Activated CD8-positive, alpha-beta memory T cell treated with anti-CD3 and anti-CD28 coated beads for 1 hour (primary cell): ENCODE measurements around the gene EFCAB5.
"Not testable (repeated sequence)": the region's sequence is repeated elsewhere in the genome, so short reads cannot be mapped to it uniquely, and the experiment has no call there.

Experiments
- DNase-seq, 2 donors: peaks; one replicate each; pipeline ENCODE4 v3.0.0-alpha.2; 2020; ENCODE audit warnings: low read depth in 1 of 2; ENCODE audit errors: extremely low read depth in 1 of 2

The EFCAB5 gene

DNA sequence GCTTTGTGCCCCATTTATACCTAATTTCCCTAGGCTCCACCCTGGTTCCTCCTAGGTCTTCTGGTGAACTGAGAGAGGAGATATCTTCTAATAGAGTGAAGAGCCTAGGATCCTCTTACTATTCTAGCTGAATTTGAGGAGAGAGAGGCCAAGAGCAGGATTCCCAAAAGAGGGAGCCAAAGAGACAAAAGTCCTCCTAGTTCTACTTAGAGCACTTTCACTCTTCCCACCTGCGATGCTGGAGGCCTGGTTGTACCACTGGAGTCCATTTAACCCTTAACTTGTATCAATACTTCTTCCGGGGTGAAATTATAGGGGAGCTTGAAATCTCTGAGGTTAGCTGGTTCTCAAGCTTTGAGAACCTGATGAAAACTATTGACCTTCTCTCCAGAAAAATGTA is 8.1 kb upstream of the EFCAB5 start:
- DNase-seq, result no peak

DNA sequence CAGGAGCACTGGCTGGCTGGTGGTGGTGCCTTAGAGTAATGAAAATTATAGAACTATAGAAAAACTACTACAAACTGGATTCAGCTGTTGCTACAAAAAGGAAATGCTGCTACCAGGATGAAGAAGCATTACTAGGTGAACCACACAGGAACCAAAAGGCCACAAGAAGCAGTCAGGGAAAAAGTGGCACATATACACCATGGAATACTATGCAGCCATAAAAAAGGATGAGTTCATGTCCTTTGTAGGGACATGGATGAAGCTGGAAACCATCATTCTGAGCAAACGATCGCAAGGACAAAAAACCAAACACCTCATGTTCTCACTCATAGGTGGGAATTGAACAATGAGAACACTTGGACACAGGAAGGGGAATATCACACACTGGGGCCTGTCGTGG is 5.5 kb upstream of the EFCAB5 start:
- not testable (repeated sequence) for DNase-seq

DNA sequence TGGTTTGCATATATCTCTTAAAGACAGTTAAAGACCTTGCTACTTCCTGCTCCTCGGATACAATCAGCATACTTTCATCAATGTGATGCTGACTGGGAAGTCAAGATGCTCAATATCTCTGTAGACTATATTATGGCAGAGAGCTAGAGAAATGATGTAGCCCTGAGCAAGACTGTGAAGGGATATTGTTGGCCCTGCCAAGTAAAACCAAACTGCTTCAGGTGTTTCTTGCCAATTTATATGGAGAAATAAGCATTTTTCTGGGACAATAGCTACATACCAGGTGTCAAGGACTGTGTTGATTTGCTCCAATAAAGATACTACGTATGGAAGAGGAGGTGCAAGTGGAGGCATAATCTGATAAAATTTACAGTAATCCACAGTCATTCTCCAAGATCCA is 4.7 kb upstream of the EFCAB5 start:
- DNase-seq, result no peak

GRCh38 chr17:29945281-29945680 is 3.8 kb downstream of the EFCAB5 start:
- no peak for DNase-seq

DNA sequence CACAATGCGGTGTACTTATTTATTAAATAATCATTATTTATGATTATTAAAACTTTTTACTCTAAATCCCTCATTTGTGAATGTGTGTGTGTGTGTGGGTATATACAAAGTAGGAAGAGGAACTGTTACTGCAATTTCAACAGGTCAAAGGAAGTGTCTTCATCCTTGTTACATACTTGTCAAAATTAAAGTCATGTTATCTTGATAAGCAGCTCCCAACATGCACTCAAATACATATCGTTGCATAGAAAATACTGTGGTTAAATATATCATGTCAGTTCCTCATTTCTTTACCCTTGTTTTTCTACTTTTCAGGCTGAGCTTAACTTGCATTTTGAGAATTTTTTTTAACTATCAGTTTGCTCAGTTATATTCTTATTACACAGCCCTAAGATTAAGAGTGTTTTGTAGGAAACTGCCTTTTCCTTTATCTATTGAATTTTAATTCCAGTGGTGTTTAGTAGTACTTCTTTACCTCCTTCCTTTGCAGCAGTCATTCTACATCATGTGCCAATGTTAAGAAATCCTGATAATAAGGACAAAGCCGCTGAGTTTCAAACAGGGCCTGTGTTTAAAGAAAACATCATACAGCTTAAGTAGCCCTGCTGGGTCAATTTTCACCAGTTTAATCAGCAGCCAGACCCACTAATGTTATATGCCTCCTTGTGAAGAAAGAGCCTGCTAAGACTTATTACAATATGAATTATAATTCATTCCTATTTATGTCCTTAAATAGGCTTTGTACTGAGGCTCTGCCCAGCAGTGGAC is 7.2 kb downstream of the EFCAB5 start:
- no peak for DNase-seq

GRCh38 chr17:29949696-29950095 is 8.3 kb downstream of the EFCAB5 start:
- no peak for DNase-seq

- DNase-seq, result no peak
Observed at GRCh38 chr17:29954405-29954804, 13.0 kb downstream of the EFCAB5 start.

- DNase-seq, result no peak
Observed at GRCh38 chr17:29956225-29956624, 14.8 kb downstream of the EFCAB5 start.

GRCh38 chr17:29957488-29957887 is 16.1 kb downstream of the EFCAB5 start:
- DNase-seq, result not testable (repeated sequence)

DNA sequence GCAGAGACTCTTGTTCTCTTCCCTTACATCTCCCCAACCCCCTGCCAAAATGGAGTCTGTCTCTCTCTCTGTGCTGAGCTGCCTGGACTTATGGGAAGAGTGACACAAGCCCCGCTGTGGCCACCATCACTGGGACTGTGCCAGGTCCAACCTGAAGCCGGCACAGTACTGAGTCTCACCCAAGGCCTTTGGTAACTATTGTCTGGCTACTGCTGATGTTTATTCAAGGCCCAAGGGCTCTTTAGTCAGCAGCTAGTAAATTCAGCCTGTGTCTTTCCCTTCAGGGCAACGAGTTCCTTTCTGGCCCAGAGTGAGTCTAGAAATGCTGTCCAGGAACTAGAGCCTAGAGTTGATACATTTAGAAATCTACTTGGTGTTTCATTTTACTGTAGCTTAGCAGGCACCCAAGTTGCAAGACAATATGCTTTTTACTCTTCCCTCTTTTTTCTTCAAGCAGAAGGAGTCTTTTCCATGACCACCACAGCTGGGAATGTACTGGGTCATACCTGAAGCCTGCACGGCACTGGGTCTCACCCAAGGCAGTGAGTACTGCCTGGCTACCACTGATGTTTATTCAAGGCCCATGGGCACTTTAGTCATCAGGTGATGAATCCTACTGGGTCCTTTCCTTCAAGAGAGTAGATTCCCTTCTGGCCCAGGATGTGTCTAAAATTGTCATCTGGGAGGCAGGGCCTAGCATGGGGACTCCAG is 17.7 kb downstream of the EFCAB5 start:
- no peak for DNase-seq

DNA sequence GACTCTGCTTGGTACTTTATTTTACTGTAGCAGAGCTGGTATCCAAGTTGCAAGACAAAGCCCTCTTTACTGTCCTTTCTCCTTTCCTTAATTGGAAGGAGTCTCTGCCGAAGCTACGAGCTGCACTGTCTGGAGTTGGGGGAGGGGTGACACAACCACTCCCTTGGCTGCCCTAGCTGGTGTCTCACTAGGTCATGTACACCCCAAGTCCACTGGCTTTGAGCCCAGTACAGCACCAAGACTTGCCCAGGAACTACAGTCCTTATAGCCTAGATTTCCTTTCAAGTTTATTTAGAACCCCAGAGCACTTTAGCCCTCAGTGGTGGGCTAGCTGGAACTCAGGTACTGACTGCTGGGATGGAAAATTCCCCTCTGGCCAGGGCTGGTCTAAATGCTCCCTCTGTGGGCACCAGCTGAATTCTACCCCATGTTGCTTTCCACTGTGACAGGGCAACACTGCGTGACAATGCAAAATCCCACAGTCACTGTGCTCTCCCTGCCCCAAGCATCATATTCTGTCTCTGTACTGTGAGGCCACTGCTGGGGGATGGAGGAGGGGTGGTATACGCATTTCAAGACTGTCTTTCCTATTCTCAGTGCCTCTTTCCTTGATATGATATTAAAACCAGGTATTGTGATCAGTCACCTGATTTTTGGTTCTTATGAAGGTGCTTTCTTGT is 18.4 kb downstream of the EFCAB5 start:
- no peak for DNase-seq

DNA sequence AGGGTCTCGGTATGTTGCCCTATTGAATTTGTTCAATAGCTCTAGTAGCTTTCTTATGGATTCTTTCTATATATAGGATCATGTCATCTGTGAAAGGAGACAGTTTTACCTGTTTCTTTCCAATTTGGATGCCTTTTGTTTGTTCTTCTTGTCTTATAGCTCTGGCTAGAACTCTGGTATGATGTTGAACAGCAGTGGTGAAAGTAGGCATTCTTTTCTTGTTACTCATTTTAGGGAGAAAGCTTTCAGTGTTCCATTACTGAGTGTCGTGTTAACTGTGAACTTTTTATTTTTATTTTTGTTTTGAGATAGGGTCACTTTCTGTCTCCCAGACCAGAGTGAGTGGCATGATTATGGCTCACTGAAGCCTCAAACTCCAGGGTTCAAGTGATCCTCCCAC is 21.2 kb downstream of the EFCAB5 start:
- no peak for DNase-seq

DNA sequence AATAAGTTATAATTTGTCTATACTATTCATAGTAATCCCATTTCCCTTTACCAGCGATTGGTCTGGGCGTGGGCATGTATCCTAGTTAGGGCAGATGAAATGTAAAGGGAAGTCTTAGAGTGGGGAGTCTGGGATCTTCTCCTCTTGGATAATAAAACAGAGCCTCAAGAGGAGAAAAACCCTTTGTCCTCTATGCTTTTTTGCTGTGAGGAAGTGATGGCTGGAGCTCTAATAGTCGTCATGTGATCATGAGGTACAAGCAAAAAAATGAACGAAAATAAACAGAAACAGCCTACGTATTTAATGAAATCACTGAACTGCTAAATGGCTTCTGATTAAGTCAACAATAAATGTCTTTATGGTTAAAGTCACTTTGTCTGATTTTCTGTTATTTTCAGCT is 26.8 kb downstream of the EFCAB5 start:
- no peak for DNase-seq

GRCh38 chr17:29972277-29972676 is 30.8 kb downstream of the EFCAB5 start:
- no peak for DNase-seq

DNA sequence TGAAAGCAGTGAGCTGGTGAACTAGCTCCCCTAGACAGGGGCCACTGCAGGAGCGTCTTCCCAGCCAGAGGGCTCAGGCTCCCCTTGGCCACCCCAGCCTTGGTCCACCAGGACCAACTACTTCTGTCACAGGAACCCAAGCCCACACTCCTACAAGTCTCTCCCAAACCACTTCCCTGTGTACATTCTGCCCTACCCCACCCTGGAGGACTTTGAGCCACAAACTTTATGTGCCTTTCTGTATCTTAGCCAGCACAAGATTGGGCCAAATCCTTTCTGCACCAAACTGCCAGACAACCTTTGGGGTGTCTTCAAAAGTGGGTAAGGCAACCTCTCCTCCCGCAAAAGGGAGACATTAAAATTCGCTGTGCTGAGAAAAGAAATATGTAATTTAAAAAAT is 31.6 kb downstream of the EFCAB5 start:
- DNase-seq, result no peak

DNA sequence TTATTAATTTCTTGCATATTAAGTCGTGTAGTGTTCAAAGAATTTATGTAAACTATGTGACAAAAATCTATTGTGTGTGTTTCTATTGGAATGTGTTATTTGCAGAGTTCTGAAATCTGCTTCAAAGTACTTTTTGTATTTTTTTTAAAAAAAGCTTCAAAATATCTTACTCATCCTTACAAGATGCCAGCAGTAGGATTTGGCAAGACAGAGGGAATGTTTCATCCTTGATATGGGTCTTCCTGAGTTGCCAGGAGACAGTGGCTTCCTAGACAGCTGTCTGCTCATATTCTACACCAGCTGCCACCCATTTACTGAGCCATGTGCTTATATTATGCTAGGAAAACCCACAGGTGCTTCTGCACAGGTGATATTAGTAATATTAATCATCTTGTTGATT is 36.4 kb downstream of the EFCAB5 start:
- no peak for DNase-seq

DNA sequence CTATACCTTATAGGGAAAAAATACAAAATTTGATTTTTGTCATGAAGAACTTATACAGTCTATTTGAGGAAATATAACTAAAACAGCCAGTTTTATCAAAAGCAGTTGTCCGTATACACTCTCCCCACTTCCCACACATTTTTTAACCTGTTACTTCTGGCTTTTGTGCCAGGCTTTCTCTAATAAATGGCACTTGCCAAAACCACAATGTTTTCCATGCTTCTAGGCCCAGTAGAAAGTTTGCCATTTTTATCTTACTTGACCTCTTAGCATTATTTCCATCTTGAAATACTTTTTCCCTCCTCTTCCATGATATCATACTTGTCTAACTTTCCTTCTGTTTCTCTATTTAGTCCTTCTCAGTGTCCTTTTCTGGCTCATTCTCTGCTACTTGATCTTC is 38.8 kb downstream of the EFCAB5 start:
- DNase-seq, result no peak

- DNase-seq, result no peak
Observed at GRCh38 chr17:29982991-29983653, 41.7 kb downstream of the EFCAB5 start.

GRCh38 chr17:29996458-29996857 is 55.0 kb downstream of the EFCAB5 start:
- DNase-seq, result no peak

DNA sequence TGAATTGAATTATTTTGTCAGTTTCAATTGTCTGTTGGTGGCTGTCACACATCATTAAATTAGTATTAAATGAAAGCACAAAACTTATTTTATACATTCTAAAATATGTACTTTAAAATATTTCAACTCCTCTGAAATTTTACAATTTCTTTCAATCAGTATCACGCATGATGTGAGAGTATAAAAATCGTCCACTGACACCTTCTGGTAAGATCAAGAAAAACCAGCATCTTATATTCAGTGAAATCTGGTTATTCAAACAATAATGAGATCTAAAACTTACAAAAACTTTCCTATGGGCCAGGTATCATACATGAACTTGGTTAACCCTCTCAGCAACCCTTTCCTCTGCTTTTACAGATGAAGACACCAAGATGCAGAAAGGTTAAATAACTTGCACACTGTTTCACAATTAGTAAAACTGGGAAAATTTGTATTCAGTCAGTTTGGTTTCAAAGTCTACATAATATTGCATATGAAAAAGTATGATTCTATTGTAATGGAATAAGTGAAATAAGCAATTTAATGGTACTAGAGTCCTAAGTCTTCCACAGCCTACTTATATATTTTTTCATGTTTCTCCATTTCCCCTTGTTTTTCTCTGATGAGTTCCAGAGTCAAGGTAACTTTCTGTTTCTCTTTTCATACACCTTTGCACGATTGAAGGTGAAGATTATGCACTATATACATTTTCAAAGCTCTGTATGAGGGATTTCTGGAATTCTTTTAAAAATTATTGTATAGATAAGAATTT is 58.7 kb downstream of the EFCAB5 start:
- DNase-seq, result no peak
